H1 (cell line): Measurements from ENCODE around the gene NEDD4L. TPM values are rescaled to one million over a fixed set of nuclear protein-coding genes. Genes with fewer than 3 reads are reported as not detected.
A peak's percentile ranks its signal among the peaks of the same experiment; 100 is the strongest.

Experiments
- CTCF ChIA-PET: fragments of 300-600 bp; sonication (Branson Sonifier 250); formaldehyde crosslinking; loops from one replicate; lab custom pipeline; 2021; ENCODE audit not compliant: partially characterized antibody; lab: Charles Lee
- POLR2A ChIA-PET: fragments of 300-600 bp; sonication (Branson Sonifier 250); formaldehyde crosslinking; loops from one replicate; lab custom pipeline; 2021; ENCODE audit warnings: inconsistent platforms; ENCODE audit not compliant: partially characterized antibody; lab: Charles Lee
- DNase-seq, 2 experiments: peaks; one replicate each; pipeline versions ENCODE4 v3.0.0 to v3.0.0-alpha.2; 2010 to 2022; ENCODE audit warnings: low spot score in 2 of 2, low read depth in 1 of 2, mixed read lengths in 1 of 2
- FAIRE-seq: peaks from 2 replicates; lab custom pipeline; 2011; peaks lifted over from hg19 to GRCh38; lab: Jason Lieb, UNC
- H2AFZ ChIP-seq: 2 replicates; pipeline ENCODE4 v1.8.1; 2012; ENCODE audit warnings: low read length, inconsistent platforms
- H2AK5ac ChIP-seq: 2 replicates; pipeline ENCODE4 v1.6.1; 2013; ENCODE audit warnings: low read depth, low read length
- H2BK120ac ChIP-seq: replicated peaks from 2 replicates; pipeline ENCODE3; 2013; ENCODE audit warnings: low read depth, low read length, inconsistent platforms
- H2BK12ac ChIP-seq: 2 replicates; pipeline ENCODE4 v1.6.1; 2013; ENCODE audit warnings: low read depth, low read length
- H2BK15ac ChIP-seq: 2 replicates; pipeline ENCODE4 v1.6.1; 2013; ENCODE audit warnings: low read length
- H2BK20ac ChIP-seq: 2 replicates; pipeline ENCODE4 v1.6.1; 2013; ENCODE audit warnings: low read length
- H2BK5ac ChIP-seq: 2 replicates; pipeline ENCODE4 v1.6.1; 2013; ENCODE audit warnings: low read depth, low read length
- H3K14ac ChIP-seq: 2 replicates; pipeline ENCODE4 v1.6.1; 2013; ENCODE audit warnings: inconsistent platforms; ENCODE audit not compliant: insufficient read length
- H3K18ac ChIP-seq: 2 replicates; pipeline ENCODE4 v1.6.1; 2013; ENCODE audit warnings: low read length; ENCODE audit errors: extremely low read depth
- H3K23ac ChIP-seq: 2 replicates; pipeline ENCODE4 v1.6.1; 2013; ENCODE audit warnings: inconsistent platforms; ENCODE audit not compliant: insufficient read length
- H3K23me2 ChIP-seq: 2 replicates; pipeline ENCODE4 v1.6.1; 2013; ENCODE audit warnings: low read depth, low read length
- H3K27ac ChIP-seq: 2 replicates; pipeline ENCODE4 v1.6.1; 2011; ENCODE audit warnings: low read depth, low read length, inconsistent platforms
- H3K27me3 ChIP-seq, 4 experiments: replicated peaks in 1 of 4; 1 replicate in 1 of 4; 2 replicates in 3 of 4; pipeline versions ENCODE4 v1.6.1 to v1.8.1; 2011 to 2013; ENCODE audit warnings: low read length in 3 of 4, mild to moderate bottlenecking in 3 of 4, inconsistent platforms in 2 of 4, mixed read lengths in 2 of 4, moderate library complexity in 1 of 4; ENCODE audit not compliant: control insufficient read depth in 3 of 4, insufficient read depth in 3 of 4; ENCODE audit errors: extremely low read depth in 1 of 4
- H3K36me3 ChIP-seq, 4 experiments: 2 replicates each; pipeline versions ENCODE4 v1.6.1 to v1.8.1; 2011 to 2013; ENCODE audit warnings: mild to moderate bottlenecking in 4 of 4, low read length in 3 of 4, moderate library complexity in 2 of 4, control low read depth in 1 of 4, inconsistent platforms in 1 of 4; ENCODE audit not compliant: insufficient read depth in 4 of 4, control insufficient read depth in 2 of 4
- H3K4ac ChIP-seq: replicated peaks from 2 replicates; pipeline ENCODE3; 2013; ENCODE audit warnings: low read length, low read depth, mixed read lengths, inconsistent platforms; ENCODE audit not compliant: insufficient read length
- H3K4me1 ChIP-seq, 4 experiments: replicated peaks in 1 of 4; 1 replicate in 1 of 4; 2 replicates in 3 of 4; pipeline versions ENCODE4 v1.6.1 to v1.8.1; 2011 to 2013; ENCODE audit warnings: low read length in 3 of 4, inconsistent platforms in 2 of 4, mixed read lengths in 1 of 4; ENCODE audit not compliant: insufficient read depth in 4 of 4, control insufficient read depth in 3 of 4
- H3K4me2 ChIP-seq, 2 experiments: 2 replicates each; pipeline versions ENCODE4 v1.6.1 to v1.8.1; 2011 to 2013; ENCODE audit warnings: low read depth in 2 of 2, low read length in 2 of 2, control low read depth in 1 of 2, inconsistent platforms in 1 of 2, mild to moderate bottlenecking in 1 of 2; ENCODE audit not compliant: insufficient read depth in 1 of 2
- H3K4me3 ChIP-seq, 4 experiments: fragments of 200-600, 300-600 bp in 1 of 4; sonication (generic), shearing (Covaris generic), sonication (Bioruptor Twin) in 1 of 4; 2 replicates each; pipeline versions ENCODE4 v1.5.1 to v1.8.1; 2011 to 2016; ENCODE audit warnings: low read length in 4 of 4, low read depth in 3 of 4, control low read depth in 2 of 4, inconsistent platforms in 2 of 4, mild to moderate bottlenecking in 2 of 4, mixed read lengths in 1 of 4, moderate library complexity in 1 of 4; ENCODE audit not compliant: insufficient read depth in 2 of 4; ENCODE audit errors: extremely low read depth in 1 of 4
- H3K56ac ChIP-seq: replicated peaks from 2 replicates; pipeline ENCODE3; 2013; ENCODE audit warnings: low read depth, mild to moderate bottlenecking, mixed read lengths, low read length, inconsistent platforms; ENCODE audit not compliant: insufficient read length
- H3K79me1 ChIP-seq: 2 replicates; pipeline ENCODE4 v1.6.1; 2013; ENCODE audit warnings: low read depth, low read length, control low read depth
- H3K79me2 ChIP-seq, 2 experiments: 2 replicates each; pipeline versions ENCODE4 v1.6.1 to v1.8.1; 2012 to 2013; ENCODE audit warnings: low read length in 2 of 2, mild to moderate bottlenecking in 2 of 2, inconsistent platforms in 1 of 2; ENCODE audit not compliant: insufficient read depth in 2 of 2, control insufficient read depth in 1 of 2
- H3K9ac ChIP-seq, 4 experiments: replicated peaks in 1 of 4; 1 replicate in 1 of 4; 2 replicates in 3 of 4; pipeline versions ENCODE4 v1.6.1 to v1.8.1; 2011 to 2013; ENCODE audit warnings: low read depth in 3 of 4, low read length in 3 of 4, control low read depth in 2 of 4, mild to moderate bottlenecking in 2 of 4, moderate library complexity in 2 of 4, inconsistent platforms in 1 of 4; ENCODE audit errors: extremely low read depth in 1 of 4
- H3K9me3 ChIP-seq, 2 experiments: 2 replicates each; pipeline versions ENCODE4 v1.6.1 to v1.8.1; 2012 to 2013; ENCODE audit warnings: mild to moderate bottlenecking in 2 of 2, moderate library complexity in 2 of 2, control low read depth in 1 of 2, inconsistent platforms in 1 of 2, low read depth in 1 of 2, low read length in 1 of 2, mixed read lengths in 1 of 2; ENCODE audit not compliant: insufficient read depth in 2 of 2
- H4K20me1 ChIP-seq, 2 experiments: replicated peaks in 1 of 2; 2 replicates each; pipeline versions ENCODE3 to v1.8.1; 2011 to 2013; ENCODE audit warnings: inconsistent platforms in 2 of 2, low read length in 2 of 2, mild to moderate bottlenecking in 1 of 2; ENCODE audit not compliant: insufficient read depth in 2 of 2, control insufficient read depth in 1 of 2
- H4K5ac ChIP-seq: 2 replicates; pipeline ENCODE4 v1.6.1; 2013; ENCODE audit warnings: low read length, low read depth, mixed read lengths, inconsistent platforms; ENCODE audit not compliant: insufficient read length
- H4K8ac ChIP-seq: 2 replicates; pipeline ENCODE4 v1.8.0; 2013; ENCODE audit warnings: mild to moderate bottlenecking, moderate library complexity, low read length, inconsistent platforms; ENCODE audit not compliant: insufficient read depth; ENCODE audit errors: extremely low read depth
- H4K91ac ChIP-seq: replicated peaks from 2 replicates; pipeline ENCODE3; 2013; ENCODE audit warnings: low read length, mixed read lengths, inconsistent platforms; ENCODE audit not compliant: insufficient read length
- ASH2L ChIP-seq: fragments of 200-600, 300-600 bp; sonication (generic); IDR thresholded peaks from one replicate; pipeline ENCODE4 v1.7.1; 2017; ENCODE audit warnings: low read length
- BACH1 ChIP-seq: IDR thresholded peaks from 2 replicates; pipeline ENCODE4 v1.6.1; 2012; ENCODE audit warnings: low read length, improper control_type of control experiment
- BCL11A ChIP-seq, 2 experiments: IDR thresholded peaks; one replicate each; pipeline ENCODE4 v1.6.1; 2011; ENCODE audit warnings: low read depth in 2 of 2, low read length in 2 of 2, mild to moderate bottlenecking in 2 of 2
- PHF8 ChIP-seq: fragments of 200-600 bp; sonication (generic); conservative IDR thresholded peaks from 2 replicates; pipeline ENCODE4 v1.7.1; 2012; ENCODE audit warnings: low read depth, mild to moderate bottlenecking, inconsistent platforms, low read length, moderate library complexity
- RBBP5 ChIP-seq: IDR thresholded peaks from 2 replicates; pipeline ENCODE4 v1.7.1; 2012; ENCODE audit warnings: low read depth, mild to moderate bottlenecking, inconsistent platforms, low read length, moderate library complexity, borderline replicate concordance
- RFX5 ChIP-seq: IDR thresholded peaks from 2 replicates; pipeline ENCODE4 v1.6.1; 2011; ENCODE audit warnings: low read depth, low read length, improper control_type of control experiment, borderline replicate concordance
- RNF2 ChIP-seq: fragments of 200-900, 300-1000 bp; sonication (generic); IDR thresholded peaks from 2 replicates; pipeline ENCODE4 v1.7.1; 2016; ENCODE audit warnings: borderline replicate concordance, low read depth, mild to moderate bottlenecking, antibody characterized with exemption, low read length; ENCODE audit not compliant: poor library complexity, severe bottlenecking; ENCODE audit errors: missing control alignments
- SIRT6 ChIP-seq: IDR thresholded peaks from one replicate; pipeline ENCODE4 v1.7.1; 2012; ENCODE audit warnings: low read length, inconsistent platforms
- WGBS, 2 experiments: shearing (Covaris generic) in 1 of 2; methylation state at CpG; one replicate each; pipeline versions ENCODE4 v1.1.6 to v1.1.7; 2013 to 2015; ENCODE audit warnings: low lambda C conversion rate in 2 of 2, mixed read lengths in 2 of 2, inconsistent platforms in 1 of 2, low coverage in 1 of 2, missing lambda C conversion rate in 1 of 2; ENCODE audit not compliant: insufficient replicate concordance in 2 of 2, insufficient coverage in 1 of 2, insufficient read length in 1 of 2; ENCODE audit errors: extremely low coverage in 1 of 2, missing lambda C conversion rate in 1 of 2; 5-methylcytosine and 5-hydroxymethylcytosine counted together
- polyA plus RNA-seq, 7 experiments: library from polyadenylated mRNA; depleted of rRNA in 3 of 7; stranded (reverse) in 5 of 7; unstranded in 2 of 7; fragments of >200 nt in 5 of 7; fragments of 200-250 nt in 2 of 7; gene quantifications; 1 replicate in 5 of 7; 2 replicates in 1 of 7; 4 replicates in 1 of 7; pipeline versions ENCODE4 v1.2.1 to v1.2.3, GENCODE V29; 2011 to 2013; ENCODE audit warnings: missing spikeins in 2 of 7, mixed read lengths in 2 of 7
- total RNA-seq: library from RNA; stranded (reverse); fragmentation: NEBNext Ultra II Directional; extraction: Animal tissue kit (Norgen Biotek cat#: 25700); gene quantifications from 2 replicates; pipeline ENCODE4 v1.2.1, GENCODE V29; 2021
- TF ChIP-seq, protein P1 (sequence below), 3 experiments: IDR thresholded peaks; 1 replicate in 2 of 3; 2 replicates in 1 of 3; pipeline versions ENCODE4 v1.5.1 to v1.6.1; 2011; ENCODE audit warnings: low read length in 3 of 3, mild to moderate bottlenecking in 3 of 3, inconsistent platforms in 2 of 3, low read depth in 1 of 3, moderate library complexity in 1 of 3; ENCODE audit not compliant: insufficient read depth in 1 of 3; ENCODE audit errors: control extremely low read depth in 1 of 3
- TF ChIP-seq, protein P2 (sequence below): IDR thresholded peaks from 2 replicates; pipeline ENCODE4 v1.6.1; 2012; ENCODE audit warnings: inconsistent platforms

The NEDD4L gene
- total and polyA plus RNA-seq, 2 of the 8 experiments (the other 6 are each of a cell fraction or from before 2014, with no cell fraction given), result 37.3 to 69.8 TPM

DNA sequence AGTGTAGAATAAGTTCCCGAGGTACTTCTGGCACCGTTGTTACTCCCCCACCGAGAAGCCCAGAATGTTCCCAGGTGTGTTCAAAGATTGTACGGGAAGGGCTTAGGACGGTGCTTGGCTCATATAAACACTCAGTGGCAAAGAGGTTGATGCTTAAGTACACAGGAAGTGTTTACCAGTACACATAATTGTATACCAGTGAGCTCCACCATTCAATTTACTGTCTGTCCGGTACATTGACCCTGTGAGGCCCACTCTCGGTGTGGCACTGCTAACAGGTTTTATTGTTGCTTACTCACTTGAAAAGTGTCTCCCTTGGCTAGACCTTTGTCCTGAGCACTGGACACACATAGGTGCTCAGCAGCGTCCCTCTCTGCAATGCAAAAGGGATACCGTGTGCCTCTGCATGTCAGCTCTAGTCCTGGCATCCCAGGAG is 191.0 kb downstream of the NEDD4L start:
- H2BK5ac ChIP-seq, result no peak overlapping the region
- H3K4me1 ChIP-seq, result peaks cover 2 to 8% (median 7%) of the 10 kb centered on the region in 4 experiments; a peak in 3 of 7 replicates
- H3K23me2 ChIP-seq, result no peaks in the 10 kb centered on the region
- ChIA-PET POLR2A (interaction anchor here (1.0 to 1.4 kb wide), 2 partner anchors 9 to 28 kb away, joined by 3 to 4 read pairs; no protein-coding TSS in a partner anchor), CTCF (interaction anchor here (0.6 to 1.2 kb wide), 4 partner anchors 23 to 264 kb away, joined by 3 to 5 read pairs (median 3); no protein-coding TSS in a partner anchor)
- no peak overlapping the region for H2BK20ac ChIP-seq
- H3K27me3 ChIP-seq, result no peaks in the 10 kb centered on the region
- no peaks in the 10 kb centered on the region for H3K36me3 ChIP-seq
- WGBS, 2 experiments, result 89% methylated on average over 9 of the region's 9 CpGs; no CpG with 5 or more reads in 1 of the 2 experiments
- H4K91ac ChIP-seq, result no peak overlapping the region
- no peak overlapping the region for H4K5ac ChIP-seq
- no peak overlapping the region for H4K8ac ChIP-seq
- no peak overlapping the region for H3K4me2 ChIP-seq
- no peak overlapping the region for H3K23ac ChIP-seq
- H2BK12ac ChIP-seq, result no peak overlapping the region; the same call in 1 of the 2 replicates
- no peak overlapping the region for H2AFZ ChIP-seq
- H2BK120ac ChIP-seq, result no peak overlapping the region
- no peaks in the 10 kb centered on the region for H4K20me1 ChIP-seq
- peaks cover 5 to 66% of the 10 kb centered on the region in 2 experiments; a peak in 3 of 4 replicates for H3K79me2 ChIP-seq
- H3K4me3 ChIP-seq, result no peak overlapping the region
- no peak overlapping the region for H3K14ac ChIP-seq
- H2AK5ac ChIP-seq, result no peak overlapping the region
- H3K4ac ChIP-seq, result no peak overlapping the region
- H3K9ac ChIP-seq, result no peak overlapping the region
- H3K56ac ChIP-seq, result no peak overlapping the region
- H3K9me3 ChIP-seq, result no peaks in the 10 kb centered on the region
- no peak overlapping the region for H3K18ac ChIP-seq
- H3K27ac ChIP-seq, result peak overlapping the region; percentile 45; the same call in 1 of the 2 replicates
- FAIRE-seq, result no peak
- no peak overlapping the region for H2BK15ac ChIP-seq
- H3K79me1 ChIP-seq, result peaks cover 2% of the 10 kb centered on the region; the same call in 1 of the 2 replicates
- DNase-seq, result no peak
- no peak for TF ChIP-seq RFX5
- TF ChIP-seq SIRT6, result no peak
- TF ChIP-seq RBBP5, result no peak
- TF ChIP-seq BCL11A (IDR thresholded peaks at IDR 0.05; ENCODE audit: low read depth in 2 of 2, low read length in 2 of 2), result no peak
- no peak for TF ChIP-seq RNF2
- TF ChIP-seq, protein P1, sequence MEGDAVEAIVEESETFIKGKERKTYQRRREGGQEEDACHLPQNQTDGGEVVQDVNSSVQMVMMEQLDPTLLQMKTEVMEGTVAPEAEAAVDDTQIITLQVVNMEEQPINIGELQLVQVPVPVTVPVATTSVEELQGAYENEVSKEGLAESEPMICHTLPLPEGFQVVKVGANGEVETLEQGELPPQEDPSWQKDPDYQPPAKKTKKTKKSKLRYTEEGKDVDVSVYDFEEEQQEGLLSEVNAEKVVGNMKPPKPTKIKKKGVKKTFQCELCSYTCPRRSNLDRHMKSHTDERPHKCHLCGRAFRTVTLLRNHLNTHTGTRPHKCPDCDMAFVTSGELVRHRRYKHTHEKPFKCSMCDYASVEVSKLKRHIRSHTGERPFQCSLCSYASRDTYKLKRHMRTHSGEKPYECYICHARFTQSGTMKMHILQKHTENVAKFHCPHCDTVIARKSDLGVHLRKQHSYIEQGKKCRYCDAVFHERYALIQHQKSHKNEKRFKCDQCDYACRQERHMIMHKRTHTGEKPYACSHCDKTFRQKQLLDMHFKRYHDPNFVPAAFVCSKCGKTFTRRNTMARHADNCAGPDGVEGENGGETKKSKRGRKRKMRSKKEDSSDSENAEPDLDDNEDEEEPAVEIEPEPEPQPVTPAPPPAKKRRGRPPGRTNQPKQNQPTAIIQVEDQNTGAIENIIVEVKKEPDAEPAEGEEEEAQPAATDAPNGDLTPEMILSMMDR (IDR thresholded peaks at IDR 0.05; ENCODE audit: control extremely low read depth in 1 of 3, insufficient read depth in 1 of 3, low read depth in 1 of 3, low read length in 3 of 3), result no peak
- TF ChIP-seq ASH2L, result no peak
- no peak for TF ChIP-seq PHF8
- no peak for TF ChIP-seq BACH1
- TF ChIP-seq, protein P2, sequence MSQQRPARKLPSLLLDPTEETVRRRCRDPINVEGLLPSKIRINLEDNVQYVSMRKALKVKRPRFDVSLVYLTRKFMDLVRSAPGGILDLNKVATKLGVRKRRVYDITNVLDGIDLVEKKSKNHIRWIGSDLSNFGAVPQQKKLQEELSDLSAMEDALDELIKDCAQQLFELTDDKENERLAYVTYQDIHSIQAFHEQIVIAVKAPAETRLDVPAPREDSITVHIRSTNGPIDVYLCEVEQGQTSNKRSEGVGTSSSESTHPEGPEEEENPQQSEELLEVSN, result no peak
